Measurements from ENCODE around the gene DSTN. TPM values are rescaled to one million over a fixed set of nuclear protein-coding genes. Genes with fewer than 3 reads are reported as not detected.
"Not testable (repeated sequence)": the region's sequence is repeated elsewhere in the genome, so short reads cannot be mapped to it uniquely, and the experiment has no call there.

Gene DSTN
- polyA plus RNA-seq, 1 donor = 216 TPM

DNA sequence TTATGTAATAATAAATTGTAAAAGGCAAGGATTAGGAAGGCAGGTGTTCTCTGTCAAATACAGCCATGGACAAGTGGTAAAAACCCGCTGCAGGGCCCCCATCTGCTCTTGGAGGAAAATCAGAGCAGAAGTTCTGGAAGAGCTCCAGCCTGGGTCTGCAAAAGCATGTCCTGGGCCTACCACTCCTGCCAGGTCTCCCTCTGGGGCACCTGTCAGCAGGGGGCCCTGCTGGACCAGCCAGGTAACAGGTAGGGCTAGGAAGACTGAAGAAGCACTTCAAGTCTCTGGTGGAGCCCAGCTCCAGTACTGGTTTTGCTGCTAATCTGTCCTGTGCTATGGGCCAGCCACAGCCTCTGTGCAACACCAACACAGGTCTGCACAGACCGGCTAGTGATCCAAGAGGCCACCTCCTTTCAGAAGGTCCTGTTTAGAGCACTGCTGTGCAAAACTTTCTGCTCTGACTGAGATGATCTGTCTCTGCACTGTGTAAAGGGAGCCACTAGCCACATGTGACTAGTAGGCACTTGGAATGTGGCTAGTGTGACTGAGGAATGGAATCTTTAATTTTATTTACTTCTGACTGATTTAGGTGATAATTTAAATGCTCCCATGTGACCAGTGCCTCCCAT, 82.0 kb downstream of the DSTN start:
- no peak for DNase-seq

DNA sequence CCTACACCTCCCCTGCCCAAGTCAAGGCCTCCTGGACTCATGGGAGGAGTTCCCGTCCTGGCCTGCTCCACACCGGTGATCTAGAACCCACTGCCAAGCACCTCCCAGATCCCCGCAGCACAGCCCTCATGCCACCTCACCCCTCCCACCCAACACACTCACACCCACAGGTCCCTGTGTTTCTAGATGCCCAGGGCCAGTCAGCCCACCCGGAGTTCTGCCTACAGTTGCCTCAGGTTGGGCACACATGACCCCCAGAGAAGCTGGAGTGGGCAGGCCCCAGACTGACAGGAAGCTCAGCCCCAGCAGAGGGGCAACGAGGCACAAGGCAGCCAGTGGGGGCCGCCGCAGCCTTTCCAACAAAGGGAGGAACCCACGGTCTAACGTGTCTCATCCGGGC, 82.5 kb downstream of the DSTN start:
- no peak for DNase-seq

DNA sequence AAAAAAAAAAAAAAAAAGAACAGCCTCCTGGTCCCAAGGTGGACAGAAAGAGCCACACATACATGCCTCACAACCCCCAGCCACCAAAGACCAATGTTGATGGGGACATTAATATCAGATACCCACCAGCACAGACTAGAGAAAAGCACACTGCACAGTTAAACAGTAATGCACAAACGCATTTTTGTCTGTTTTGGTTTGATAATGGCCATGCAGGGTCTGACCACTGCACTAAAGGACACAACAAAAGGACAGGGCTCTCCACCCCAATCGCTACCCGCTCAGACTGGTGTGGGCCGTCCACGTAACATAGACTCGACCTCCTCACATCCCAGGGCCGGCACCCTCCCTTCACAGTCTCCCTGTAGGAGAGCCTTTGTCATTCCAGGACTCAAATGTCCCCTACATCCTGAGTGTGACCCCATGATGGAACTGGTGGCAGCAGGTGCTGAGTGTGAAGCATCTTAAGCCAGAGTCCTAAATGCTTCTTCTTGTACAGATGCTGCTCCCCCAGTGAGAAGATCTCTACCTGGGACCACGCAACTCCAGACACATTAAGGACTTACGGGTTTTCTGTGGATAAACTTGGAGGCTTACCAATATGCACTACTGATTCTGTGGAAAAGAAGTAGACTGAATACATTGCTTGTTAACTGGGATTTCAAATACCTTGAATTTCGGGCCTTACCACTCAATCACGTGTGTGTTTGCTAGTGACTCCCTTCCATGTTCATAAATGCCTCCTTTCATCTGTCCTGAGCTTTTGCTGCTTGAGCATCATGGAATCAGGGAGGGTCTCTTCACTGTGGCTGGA, 84.2 kb downstream of the DSTN start:
- DNase-seq = no peak

DNA sequence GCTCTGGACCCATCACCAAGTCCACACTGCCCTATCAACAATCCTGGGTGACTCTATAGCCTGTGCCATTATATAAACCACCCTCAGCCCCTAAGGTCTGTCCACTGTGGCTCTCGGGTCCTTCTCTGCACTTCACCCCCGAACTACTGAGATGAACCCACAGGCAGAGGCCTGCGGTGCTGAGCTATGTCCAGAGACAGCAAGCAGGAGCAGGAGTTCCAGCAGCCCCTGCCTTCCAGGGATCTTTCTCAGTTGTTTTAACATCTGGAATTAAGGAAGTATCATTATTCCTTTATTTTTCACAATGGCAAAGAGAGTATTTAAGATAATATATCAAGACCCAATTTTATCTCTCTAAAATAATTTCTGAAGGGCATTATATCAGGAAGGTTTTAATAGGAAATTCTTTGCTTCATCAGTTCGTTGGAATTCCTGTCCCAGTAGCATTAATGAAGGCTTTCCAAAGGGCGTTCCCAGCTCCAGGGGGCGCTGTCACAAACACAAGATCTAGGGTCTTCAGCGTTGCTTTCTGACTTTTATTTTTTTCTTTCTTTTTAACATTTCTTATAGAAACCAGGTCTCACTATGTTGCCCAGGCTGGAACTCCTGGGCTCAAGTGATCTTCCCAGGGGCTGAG, 84.9 kb downstream of the DSTN start:
- no peak for DNase-seq

DNA sequence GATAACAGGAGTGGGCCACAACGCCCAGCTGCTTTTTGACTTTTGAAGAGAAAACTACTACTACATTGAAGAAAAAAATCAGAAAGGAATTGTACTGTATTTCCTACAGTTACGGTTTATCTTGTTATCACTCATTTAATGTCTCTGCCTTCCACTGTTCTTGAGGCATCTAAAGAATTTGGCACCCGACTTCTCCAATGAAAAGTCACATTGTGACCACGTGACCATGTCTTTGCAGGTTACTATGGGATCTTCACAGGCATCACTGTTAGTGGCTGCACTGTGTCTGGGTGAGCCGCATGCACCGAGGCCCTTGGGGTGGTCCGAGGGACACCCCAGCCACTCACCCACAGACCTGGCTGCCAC, 85.4 kb downstream of the DSTN start:
- DNase-seq = no peak

DNA sequence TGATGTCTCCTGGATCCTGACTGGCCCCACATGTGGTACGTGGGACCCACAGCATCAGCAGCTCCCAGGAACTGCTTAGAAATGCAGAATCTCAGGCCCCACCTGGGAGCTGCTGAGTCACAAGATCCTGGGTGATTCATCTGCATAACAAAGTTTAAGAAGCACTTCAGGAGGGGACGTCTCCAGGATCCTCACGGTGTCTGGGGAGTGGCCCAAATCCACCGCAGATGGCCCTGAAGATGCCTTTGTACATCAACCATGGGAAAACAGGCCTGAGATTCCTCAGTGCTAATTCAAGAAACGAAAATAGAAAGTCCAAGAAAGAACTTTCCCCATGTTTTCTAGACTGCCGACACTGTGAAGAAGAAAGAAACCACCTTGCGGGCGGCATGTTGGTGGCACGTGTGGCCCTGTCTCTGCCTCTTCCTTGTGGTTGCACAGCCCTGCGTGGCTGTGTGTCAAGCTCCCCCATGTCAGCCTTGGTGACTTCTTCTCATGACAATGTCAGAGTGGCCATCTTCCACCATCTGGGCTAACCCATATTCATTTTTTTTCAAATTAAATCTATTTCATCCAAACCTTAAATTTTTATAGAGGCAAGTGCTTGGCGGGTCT, 86.1 kb downstream of the DSTN start:
- no peak for DNase-seq

DNA sequence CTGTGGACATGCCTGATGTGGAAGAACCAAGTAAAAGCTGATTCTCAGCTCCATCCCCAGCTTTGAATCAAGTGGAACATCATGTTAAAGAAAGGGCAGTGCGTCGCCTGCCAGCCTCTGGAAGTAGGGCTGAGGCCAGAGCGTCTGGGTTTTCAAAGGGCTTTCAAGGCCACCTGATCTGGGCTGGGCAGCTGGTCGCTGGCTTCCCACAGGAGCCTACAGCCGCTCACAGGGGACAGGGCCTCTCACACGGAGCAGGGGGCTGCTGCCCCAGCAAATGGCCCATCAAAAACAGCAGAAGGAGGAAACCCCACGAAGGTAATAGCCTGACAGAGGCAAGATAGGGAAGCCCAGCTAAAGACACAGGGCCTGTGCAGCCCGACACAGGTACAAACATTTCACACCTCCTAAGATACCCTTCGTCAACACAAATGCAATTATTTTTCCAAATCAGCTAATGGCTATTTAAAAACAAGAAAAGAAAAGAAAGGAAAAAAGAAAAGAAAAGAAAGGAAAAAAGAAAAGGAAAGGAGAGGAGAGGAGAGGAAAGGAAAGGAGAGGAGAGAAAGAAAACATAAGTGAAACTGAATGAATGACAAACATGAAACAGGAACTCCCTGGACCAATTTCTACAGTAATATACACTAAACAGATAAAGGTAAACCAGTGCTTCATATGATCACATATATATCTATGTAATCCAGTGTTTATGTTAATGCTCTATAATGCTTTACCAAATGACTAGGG, 87.4 kb downstream of the DSTN start:
- DNase-seq = no peak

DNA sequence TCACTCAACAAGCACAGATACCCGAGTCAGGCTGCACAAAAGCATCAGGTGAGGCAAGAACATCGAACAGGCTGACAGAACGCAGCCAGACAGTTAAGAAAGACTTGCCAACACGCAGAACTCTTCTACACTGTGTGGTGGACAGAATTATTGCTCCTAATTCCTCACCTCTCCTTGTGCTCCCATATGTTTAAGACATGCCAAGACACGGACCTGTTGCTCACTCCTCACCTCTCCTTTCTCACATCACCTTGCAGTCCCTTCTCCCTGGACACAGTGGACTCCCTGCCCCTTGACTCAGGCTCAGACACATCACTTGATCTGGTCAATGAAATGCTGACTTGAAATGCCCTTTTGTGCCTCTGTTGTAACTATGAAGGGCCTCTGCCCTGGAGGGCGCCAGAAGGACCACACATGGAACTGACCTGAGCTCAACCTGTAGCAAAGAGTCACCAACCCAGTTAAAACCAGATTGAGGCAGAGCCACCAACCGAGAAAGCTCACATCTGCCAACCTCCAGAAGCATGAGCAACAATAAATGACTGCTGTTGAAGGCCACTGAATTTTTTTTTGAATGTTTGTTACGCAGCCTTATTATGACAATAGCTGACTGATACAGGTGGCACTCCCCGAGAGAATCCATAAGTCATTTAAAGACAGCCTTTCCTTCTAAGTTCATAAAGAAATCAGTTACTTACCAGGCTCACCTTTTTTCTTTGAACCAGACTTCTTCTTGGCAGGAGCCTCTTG, 88.2 kb downstream of the DSTN start:
- no peak for DNase-seq

DNA sequence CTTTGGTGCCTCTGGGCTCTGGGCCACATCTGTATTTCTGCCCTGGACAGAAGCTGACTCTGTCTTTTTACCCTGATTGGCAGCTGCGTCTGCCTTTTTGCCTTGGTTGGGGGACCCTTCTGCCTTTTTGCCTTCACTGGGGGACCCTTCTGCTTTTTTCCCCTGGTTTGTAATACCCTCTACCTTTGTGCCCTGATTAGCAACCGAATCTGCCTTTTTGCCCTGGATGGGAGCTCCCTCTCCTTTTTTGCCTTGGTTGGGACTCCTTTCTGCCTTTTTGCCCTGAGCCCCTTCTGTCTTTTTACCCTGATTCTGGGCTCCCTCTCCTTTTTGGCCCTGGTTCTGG, 88.7 kb downstream of the DSTN start:
- DNase-seq = no peak

DNA sequence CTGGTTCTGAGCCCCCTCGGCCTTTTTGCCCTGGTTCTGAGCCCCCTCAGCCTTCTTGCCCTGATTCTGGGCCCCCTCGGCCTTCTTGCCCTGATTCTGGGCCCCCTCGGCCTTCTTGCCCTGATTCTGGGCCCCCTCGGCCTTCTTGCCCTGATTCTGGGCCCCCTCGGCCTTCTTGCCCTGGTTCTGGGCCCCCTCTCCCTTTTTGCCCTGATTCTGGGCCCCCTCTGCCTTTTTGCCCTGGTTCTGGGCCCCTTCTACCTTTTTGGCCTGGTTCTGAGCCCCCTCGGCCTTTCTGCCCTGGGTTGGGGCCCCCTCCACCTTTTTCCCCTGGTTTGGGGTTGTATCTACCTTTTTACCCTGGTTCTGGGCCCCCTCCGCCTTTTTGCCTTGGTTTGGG, 89.5 kb downstream of the DSTN start:
- DNase-seq = not testable (repeated sequence)

Other genes with a start within 250 kb of the DSTN start
- 2.4 TPM for gene BFSP1, start 38.7 kb upstream of the DSTN start, polyA plus RNA-seq (ENCODE audit: insufficient read length)
- 109 TPM for gene RRBP1, start 112.2 kb downstream of the DSTN start, polyA plus RNA-seq (ENCODE audit: insufficient read length)
- gene BANF2, start 129.9 kb downstream of the DSTN start, polyA plus RNA-seq (ENCODE audit: insufficient read length) = not detected

Measured in hindlimb muscle (tissue), 1 donor.